Measurements from ENCODE around the gene HOXD11. TPM values are rescaled to one million over a fixed set of nuclear protein-coding genes. Genes with fewer than 3 reads are reported as not detected.

The HOXD11 gene
- total RNA-seq, 1 donor from 2014 or later, result 16.3 TPM

DNA sequence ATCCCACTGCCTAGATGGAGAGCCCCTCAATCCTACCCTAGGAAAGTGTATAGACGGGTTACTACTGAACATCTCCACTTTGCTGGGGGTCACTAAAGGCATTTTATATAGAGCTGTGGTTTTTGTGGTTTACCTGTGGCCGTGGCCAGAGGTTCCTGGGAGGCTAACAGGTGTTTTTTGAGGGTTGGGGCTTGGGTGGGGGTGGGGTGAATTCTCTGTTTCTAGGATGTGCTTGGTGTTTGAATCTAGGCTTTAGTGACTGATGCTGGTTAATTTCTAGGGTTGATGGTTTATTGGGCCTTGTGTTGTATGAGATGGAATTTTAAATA is 30.1 kb downstream of the HOXD11 start:
- TF ChIP-seq, protein P1, sequence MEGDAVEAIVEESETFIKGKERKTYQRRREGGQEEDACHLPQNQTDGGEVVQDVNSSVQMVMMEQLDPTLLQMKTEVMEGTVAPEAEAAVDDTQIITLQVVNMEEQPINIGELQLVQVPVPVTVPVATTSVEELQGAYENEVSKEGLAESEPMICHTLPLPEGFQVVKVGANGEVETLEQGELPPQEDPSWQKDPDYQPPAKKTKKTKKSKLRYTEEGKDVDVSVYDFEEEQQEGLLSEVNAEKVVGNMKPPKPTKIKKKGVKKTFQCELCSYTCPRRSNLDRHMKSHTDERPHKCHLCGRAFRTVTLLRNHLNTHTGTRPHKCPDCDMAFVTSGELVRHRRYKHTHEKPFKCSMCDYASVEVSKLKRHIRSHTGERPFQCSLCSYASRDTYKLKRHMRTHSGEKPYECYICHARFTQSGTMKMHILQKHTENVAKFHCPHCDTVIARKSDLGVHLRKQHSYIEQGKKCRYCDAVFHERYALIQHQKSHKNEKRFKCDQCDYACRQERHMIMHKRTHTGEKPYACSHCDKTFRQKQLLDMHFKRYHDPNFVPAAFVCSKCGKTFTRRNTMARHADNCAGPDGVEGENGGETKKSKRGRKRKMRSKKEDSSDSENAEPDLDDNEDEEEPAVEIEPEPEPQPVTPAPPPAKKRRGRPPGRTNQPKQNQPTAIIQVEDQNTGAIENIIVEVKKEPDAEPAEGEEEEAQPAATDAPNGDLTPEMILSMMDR (IDR thresholded peaks at IDR 0.05; ENCODE audit: insufficient read depth, low read length, poor library complexity, severe bottlenecking), result no peak
- Histone ChIP-seq H3K4me3 (ENCODE audit: low read depth, low read length) (peak overlapping the region; percentile 92), H3K36me3 (ENCODE audit: control insufficient read depth, insufficient read depth, low read length) (no peaks in the 10 kb centered on the region), H3K27me3 (ENCODE audit: control insufficient read depth, insufficient read depth, low read length) (no peaks in the 10 kb centered on the region)
- DNase-seq (ENCODE audit: low read depth), result no peak

DNA sequence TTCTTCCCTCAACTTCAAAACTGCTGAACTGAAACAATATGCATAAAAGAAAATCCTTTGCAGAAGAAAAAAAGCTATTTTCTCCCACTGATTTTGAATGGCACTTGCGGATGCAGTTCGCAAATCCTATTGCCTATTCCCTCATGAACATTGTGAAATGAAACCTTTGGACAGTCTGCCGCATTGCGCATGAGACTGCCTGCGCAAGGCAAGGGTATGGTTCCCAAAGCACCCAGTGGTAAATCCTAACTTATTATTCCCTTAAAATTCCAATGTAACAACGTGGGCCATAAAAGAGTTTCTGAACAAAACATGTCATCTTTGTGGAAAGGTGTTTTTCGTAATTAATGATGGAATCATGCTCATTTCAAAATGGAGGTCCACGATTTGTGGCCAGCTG is 30.8 kb downstream of the HOXD11 start:
- H3K36me3 ChIP-seq (ENCODE audit: control insufficient read depth, insufficient read depth, low read length), result no peaks in the 10 kb centered on the region
- no peak for DNase-seq (ENCODE audit: low read depth)
- peak overlapping the region; percentile 92 for H3K4me3 ChIP-seq (ENCODE audit: low read depth, low read length)
- no peaks in the 10 kb centered on the region for H3K27me3 ChIP-seq (ENCODE audit: control insufficient read depth, insufficient read depth, low read length)
- TF ChIP-seq, protein P1 (IDR thresholded peaks at IDR 0.05; ENCODE audit: insufficient read depth, low read length, poor library complexity, severe bottlenecking), result no peak

GRCh38 chr2:176138526-176138922 is 31.4 kb downstream of the HOXD11 start:
- H3K36me3 ChIP-seq (ENCODE audit: control insufficient read depth, insufficient read depth, low read length), result no peaks in the 10 kb centered on the region
- peak overlapping the region; percentile 92 for H3K4me3 ChIP-seq (ENCODE audit: low read depth, low read length)
- DNase-seq (ENCODE audit: low read depth), result no peak
- TF ChIP-seq, protein P1 (IDR thresholded peaks at IDR 0.05; ENCODE audit: insufficient read depth, low read length, poor library complexity, severe bottlenecking), result no peak
- H3K27me3 ChIP-seq (ENCODE audit: control insufficient read depth, insufficient read depth, low read length), result no peaks in the 10 kb centered on the region

DNA sequence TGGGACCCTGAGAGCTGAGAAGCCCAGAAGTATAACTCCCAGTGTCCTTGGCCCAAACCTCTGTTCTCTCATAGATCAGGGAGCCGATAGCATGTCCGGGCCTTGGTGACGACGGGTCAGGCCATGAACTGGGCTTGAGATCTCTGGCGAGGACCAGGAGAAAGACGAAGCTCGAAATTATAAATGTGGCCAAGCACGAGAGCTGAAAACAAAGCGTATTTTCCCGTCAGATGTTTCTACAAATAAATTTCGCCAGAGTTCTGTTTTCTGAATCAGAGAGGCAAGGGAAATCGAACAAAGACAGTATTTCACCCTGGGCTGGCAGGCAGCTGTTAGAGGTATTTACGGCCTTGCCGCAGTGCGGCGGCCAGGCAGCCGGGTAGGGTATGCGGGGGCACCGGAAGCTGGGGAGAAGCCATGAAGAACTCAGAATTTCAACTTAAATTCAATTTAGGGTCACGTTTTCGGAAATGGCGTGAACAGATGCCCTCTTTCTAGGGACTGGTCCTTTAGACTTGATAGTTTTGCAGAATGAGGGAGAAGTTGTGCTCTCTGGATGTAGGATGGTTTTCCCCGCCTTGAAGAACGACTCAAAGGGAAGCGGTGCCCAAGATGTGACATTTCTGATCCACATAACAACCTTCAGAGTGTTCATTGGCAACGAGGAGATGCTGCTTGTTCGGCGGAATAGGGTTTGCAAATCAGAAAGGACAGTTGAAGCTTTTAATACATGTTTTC is 32.0 kb downstream of the HOXD11 start:
- TF ChIP-seq, protein P1 (IDR thresholded peaks at IDR 0.05; ENCODE audit: insufficient read depth, low read length, poor library complexity, severe bottlenecking), result no peak
- no peak for DNase-seq (ENCODE audit: low read depth)
- no peaks in the 10 kb centered on the region for H3K36me3 ChIP-seq (ENCODE audit: control insufficient read depth, insufficient read depth, low read length)
- peak overlapping the region; percentile 92 for H3K4me3 ChIP-seq (ENCODE audit: low read depth, low read length)
- H3K27me3 ChIP-seq (ENCODE audit: control insufficient read depth, insufficient read depth, low read length), result no peaks in the 10 kb centered on the region

DNA sequence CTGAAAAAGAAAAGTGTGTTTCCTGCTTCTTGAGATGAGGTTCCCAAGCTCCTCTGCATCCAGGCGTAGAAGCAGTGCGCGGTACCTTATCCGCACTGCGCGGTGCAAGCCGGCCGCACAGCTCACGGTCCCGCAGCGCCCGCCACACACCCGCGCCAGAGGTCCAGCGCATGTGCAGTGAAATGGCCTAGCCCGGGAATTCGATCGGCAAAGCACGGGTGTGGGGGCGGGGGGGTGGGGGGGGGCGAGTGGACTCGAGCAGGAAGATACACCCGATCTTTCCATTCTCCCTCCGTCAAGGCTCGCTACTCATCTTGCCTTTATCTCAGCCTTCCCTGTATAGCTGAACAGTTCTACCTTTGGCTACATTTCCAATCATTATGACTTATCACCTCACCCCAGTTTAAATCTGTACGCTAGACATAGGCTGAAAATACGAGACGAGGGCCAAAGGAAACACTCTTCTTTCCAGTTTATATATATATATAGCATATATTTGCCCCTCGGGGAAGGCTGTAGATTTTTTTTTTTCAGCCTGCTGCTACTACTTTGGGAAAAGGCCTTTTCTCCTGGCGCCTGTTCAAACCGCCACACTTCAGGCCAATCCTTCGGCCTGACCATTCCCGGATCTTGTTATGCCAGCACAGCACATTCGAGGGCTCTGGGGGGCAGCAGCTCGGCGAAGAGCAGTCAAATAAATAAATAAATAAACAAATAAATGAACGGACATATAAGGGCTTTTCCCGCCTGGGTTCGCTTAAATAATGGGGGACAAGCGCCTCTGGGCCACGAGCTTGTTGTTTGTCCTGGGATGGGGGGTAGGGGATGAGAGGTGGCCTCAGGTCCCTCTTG is 32.8 kb downstream of the HOXD11 start:
- no peak for DNase-seq (ENCODE audit: low read depth)
- H3K27me3 ChIP-seq (ENCODE audit: control insufficient read depth, insufficient read depth, low read length), result no peaks in the 10 kb centered on the region
- no peaks in the 10 kb centered on the region for H3K36me3 ChIP-seq (ENCODE audit: control insufficient read depth, insufficient read depth, low read length)
- TF ChIP-seq, protein P1 (IDR thresholded peaks at IDR 0.05; ENCODE audit: insufficient read depth, low read length, poor library complexity, severe bottlenecking), result no peak
- H3K4me3 ChIP-seq (ENCODE audit: low read depth, low read length), result peak overlapping the region; percentile 92
